GM21528 (cell line): Measurements from ENCODE around the gene RD3L.

Experiments used
- ATAC-seq: cut with Tn5 transposase; IDR thresholded peaks from one replicate; pipeline ENCODE4 v1.9.1; 2021; ENCODE audit warnings: mild to moderate bottlenecking, moderate library complexity; ENCODE audit not compliant: unreplicated experiment, low FRiP score

RD3L gene

GRCh38 chr14:103897075-103897947 is 45.0 kb downstream of the RD3L start:
- no peak for ATAC-seq

GRCh38 chr14:103896578-103896977 is 45.8 kb downstream of the RD3L start:
- no peak for ATAC-seq

- no peak for ATAC-seq
Observed at GRCh38 chr14:103894723-103895059, 47.6 kb downstream of the RD3L start.

GRCh38 chr14:103894034-103894722 is 48.2 kb downstream of the RD3L start:
- no peak for ATAC-seq

- no peak for ATAC-seq
Observed at GRCh38 chr14:103892247-103892646, 50.1 kb downstream of the RD3L start.

GRCh38 chr14:103891667-103892215 is 50.6 kb downstream of the RD3L start:
- ATAC-seq, result no peak

GRCh38 chr14:103890821-103891666 is 51.3 kb downstream of the RD3L start:
- ATAC-seq, result no peak
